GM19035 (cell line): Measurements from ENCODE around the gene CDC34.

Experiments used
- ATAC-seq: cut with Tn5 transposase; IDR thresholded peaks from one replicate; pipeline ENCODE4 v1.9.1; 2021; ENCODE audit not compliant: unreplicated experiment

CDC34 gene

DNA sequence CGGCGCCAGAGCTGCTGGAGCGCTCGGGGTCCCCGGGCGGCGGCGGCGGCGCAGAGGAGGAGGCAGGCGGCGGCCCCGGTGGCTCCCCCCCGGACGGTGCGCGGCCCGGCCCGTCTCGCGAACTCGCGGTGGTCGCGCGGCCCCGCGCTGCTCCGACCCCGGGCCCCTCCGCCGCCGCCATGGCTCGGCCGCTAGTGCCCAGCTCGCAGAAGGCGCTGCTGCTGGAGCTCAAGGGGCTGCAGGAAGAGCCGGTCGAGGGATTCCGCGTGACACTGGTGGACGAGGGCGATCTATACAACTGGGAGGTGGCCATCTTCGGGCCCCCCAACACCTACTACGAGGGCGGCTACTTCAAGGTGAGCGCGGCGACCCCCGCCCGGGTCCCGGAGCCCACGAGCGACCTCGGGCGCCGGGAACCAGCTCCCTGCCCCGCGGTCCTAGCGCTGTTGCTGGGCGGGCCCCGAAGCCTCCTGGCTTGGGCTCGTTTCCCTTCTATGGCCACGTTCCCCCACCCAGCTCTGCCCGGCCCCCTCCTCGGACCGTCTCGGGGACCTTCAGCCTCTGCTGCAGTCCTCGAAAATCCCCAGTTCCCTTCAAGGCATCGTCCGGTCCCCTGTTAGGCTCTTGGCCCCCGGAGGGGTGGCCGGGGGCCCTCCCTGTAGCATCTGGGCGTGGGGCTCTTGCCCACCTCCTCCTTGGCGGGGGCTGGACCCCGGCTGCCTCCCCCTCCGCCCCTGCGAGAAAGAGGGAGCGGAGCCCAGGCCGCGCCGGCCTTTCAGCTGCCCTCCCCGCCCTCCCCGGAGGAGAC lies at the start of gene CDC34:
CDC34 (plus strand) TSS at position 8 of the 808 bp plus-strand sequence; CDS start at position 180, 172 bp downstream.
- peak; percentile 24 for ATAC-seq

GRCh38 chr19:482186-483041 lies 49.1 kb upstream of the CDC34 start:
- no peak for ATAC-seq

DNA sequence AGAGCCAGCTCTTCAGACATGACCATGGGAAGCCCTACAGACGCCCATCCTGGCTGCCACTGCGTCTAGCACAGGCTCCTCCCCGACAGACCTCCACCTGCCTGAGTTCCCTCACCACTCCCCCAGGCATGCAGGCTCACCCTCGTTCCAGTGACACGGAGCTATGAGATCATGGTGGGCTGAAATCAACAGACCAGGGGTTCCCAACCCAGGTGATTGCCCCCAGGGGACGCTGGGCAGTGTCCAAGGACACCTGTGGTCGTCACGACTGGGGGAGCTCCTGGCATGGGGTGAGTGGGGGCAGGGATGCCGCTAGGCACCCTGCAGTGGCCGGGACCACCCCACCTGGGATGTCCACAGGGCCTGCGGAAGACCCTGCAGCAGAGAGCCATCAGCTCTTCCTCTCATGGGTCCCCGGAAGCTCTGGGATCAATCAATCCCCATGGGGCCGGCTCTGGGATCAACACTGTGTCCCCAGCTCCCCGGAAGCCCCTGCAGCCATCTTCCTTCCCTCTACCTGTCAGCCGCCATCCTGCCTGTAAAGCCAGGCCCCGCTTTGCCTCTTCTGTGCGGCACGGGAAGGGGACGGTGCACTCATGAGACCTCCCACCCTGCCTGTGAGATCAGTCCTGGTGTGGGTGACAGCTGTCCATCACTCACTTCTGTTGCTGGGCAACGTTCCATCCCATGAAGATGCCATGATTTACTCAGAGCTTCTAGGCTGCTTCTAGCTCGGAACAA lies 48.1 kb upstream of the CDC34 start:
- ATAC-seq = no peak

- ATAC-seq = no peak
Observed at GRCh38 chr19:484494-484893, 47.1 kb upstream of the CDC34 start.

DNA sequence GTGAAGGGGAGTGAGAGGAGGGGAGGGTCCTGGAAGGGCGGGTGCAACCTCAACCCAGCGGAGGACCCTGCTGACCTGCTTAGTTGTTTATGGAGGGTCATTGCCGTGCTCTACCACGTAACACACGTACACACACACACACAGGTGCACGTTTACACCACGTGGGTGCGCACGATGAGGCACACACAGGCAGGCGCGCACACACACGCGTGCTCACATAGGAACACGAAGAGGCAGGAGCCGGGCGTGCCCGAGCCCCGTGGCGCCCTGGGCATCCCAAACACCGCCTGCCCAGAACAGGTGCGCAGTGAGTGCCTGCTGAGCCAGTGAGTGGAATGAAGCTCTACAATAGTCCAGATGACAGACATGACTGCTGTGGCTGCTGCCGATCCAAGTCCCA lies 46.5 kb upstream of the CDC34 start:
- no peak for ATAC-seq

DNA sequence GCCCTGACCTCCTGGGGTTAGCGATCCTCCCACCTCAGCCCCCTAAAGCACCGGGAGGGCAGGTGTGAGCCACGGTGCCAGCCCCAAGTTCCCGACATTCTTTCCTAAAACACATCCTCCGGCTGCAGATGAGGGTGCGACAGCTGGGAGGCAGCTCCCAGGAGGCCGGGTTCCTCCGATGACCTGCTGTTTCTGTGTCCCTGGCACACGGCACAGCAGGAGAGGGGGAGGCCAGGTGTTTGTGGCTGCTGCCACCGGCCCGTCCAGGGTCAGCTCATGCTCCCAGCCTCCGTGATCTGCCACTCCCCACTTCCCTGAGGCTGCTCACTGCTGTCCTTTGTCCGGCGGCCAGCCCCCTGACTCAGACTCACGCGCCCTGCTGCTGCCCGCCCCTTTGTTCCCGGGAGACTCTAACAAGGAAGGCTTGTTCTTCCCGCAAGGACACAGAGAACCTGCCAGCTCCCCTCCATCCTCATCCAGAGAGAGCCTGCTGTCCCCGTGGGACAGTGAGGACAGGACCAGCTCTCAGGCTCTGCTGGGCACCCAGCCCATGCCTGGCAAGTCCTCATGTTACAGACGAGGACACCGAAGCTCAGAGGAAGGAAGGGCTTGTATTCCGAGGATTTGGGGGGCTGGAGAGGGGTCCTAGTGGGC lies 45.9 kb upstream of the CDC34 start:
- ATAC-seq = no peak

DNA sequence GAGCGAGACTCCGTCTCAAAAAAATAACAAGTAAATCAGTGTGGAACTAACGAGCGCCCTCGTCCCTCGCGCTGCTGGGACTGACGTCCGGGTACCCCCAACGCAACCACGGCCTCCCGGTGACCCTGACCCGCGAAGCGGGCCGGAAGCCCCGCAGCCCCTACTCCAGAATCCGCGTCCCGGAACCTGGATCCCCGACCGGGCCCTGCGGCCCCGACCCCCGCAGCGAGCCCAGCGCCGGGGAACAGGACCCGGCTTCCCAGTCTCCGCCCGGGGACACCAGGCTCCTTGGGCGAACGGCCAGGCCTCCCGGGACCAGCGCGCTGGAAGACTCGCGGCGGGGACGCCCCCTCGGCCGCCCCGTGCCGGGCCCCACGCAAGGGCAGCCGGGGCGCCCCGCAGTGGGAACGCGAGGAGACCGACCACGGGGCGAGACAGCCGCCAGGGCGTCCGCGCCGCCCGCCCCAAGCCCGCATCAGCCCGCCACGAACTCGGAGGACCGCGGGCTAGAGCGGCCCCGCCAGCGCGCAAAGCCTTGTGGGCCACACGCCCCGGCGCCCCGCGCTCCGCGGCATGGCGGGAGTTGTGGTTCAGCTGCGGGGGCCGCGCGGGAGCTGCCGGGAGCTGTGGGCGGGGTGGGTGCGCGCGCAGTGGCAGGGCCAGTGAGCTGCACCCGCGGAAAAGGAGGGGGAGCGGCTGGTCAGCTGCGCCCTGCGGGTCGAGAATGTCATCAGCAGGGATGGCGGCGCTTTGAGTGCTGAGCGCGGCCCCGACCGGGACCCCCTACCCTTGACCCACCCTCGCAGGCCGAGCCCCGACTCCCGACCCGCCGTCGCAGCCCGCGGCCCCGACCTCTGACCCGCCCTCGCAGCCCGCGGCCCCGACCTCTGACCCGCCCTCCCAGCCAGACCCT lies 42.8 kb upstream of the CDC34 start:
- ATAC-seq = peak; percentile 87

DNA sequence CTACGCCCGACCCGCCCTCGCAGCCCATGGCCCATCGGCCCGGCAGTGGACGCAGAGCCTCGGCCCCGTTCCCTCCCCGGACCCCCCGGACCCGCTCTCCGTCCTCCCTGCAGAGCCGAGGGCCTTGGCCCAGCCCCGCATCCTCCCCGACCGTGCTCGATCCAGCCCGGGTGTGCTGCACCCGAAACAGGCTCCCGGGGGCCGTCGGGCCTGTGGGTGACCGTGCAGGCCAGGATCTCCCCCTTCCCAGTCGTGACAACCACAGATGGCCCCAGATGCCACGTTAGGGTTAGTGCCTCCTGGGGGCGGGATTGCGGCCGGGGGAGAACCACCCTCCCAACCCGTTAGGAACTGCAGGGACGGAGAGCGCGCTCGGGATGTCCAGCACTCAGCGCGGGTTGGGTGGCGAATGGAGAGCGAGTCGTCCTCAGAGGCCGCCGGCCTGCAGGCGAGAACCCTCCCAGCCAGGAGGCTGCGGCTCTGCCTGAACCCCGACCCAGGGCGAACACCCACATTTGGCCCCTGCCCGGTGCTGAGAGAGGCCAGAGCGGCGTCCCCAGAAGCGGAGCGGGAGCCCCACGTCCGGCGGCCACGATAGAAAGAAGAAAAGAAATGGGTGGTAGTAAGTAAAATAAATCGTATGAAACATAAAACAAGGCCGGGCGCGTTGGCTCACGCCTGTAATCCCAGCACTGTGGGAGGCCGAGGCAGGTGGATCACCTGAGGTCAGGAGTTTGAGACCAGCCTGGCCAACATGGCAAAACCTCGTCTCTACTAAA lies 42.0 kb upstream of the CDC34 start:
- no peak for ATAC-seq

- no peak for ATAC-seq
Observed at GRCh38 chr19:491146-491741, 40.3 kb upstream of the CDC34 start.

DNA sequence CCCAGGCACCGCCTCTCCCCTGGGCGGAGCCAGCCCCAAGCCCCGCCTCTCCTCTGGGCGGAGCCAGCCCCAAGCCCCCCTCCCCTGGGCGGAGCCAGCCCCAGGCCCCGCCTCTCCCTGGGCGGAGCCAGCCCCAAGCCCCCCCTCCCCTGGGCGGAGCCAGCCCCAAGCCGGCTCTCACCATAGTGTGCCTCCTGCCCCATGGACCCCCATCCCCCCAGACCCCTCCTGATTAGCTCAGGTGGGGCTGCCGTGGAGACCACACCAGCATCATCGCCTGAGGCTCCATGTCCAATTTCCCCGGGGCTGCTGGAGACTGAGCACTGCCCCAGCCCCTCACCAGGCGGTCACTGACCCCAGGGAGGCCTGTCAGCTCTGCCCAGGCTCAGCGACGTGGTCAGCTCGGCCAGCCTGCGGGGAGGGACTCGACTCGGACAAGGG lies 39.4 kb upstream of the CDC34 start:
- no peak for ATAC-seq

DNA sequence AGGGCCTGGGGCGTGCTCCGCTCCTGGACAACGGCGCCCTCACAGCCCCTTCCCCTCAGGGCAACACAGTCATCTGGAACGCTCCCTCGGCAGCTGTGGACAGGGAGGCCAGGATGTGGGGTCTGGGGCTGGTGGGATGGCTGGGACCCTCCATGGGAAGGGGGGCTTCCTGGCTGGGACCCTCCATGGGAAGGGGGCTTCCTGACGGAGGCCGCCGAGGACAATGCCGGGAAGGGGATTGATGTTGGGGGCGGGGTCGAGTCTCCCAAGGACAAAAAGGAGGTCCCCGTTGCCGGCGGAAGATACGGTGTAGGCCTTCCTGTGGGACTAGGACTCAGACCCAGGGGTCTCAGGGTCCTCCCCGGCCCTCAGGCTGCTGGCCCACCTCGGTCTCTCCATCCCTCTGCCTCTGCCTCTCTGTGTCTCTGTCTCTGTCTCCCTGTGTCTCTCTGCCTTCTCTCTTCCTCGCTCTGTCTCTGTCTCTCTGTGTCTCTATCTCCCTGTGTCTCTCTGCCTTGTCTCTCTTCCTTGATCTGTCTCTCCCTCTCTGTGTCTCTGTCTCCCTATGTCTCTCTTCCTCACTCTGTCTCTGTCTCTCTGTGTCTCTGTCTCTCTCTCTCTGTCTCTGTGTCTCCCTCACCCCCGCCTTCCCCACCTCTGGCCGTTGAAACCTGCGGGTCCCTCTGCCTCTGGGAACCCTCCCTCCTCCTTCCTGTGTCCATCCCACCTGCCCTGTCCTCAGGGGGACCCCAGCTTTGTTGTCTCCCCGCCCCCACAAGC lies 38.0 kb upstream of the CDC34 start:
- no peak for ATAC-seq

DNA sequence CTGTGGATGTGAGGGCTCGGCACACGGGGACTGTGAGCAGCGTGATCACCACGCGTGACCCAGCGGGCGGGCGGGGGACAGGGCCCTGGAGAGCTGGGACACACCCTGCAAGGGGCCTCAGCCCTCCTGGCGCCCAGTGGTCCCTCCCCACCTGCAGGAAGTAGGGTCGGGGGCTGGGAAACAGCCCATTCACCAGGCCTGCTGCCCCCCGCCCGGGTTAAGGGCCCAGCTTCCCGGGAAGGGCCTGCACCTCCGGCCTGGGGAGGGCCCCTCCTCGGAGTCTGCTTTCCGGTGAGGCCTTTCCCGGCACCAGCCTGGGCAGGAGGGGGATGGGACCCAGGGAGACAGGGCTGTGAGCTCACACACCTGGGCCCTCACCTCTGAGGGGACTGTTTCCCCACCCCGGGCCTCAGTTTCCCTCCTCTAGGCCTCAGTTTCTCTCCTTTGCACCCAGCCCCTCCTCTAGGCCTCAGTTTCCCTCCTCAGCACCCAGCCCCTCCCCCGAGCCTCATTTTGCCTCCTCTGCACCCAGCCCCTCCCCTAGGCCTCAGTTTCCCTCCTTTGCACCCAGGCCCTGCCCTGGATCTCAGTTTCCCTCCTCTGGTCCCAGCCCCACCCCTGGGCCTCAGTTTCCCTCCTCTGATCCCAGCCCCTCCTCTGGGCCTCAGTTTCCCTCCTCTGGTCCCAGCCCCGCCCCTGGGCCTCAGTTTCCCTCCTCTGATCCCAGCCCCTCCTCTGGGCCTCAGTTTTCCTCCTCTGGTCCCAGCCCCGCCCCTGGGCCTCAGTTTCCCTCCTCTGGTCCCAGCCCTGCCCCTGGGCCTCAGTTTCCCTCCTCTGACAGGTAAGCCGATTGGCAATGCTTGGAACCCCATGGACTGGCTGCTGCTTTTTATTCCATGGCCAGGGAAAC lies 37.1 kb upstream of the CDC34 start:
- ATAC-seq = no peak

DNA sequence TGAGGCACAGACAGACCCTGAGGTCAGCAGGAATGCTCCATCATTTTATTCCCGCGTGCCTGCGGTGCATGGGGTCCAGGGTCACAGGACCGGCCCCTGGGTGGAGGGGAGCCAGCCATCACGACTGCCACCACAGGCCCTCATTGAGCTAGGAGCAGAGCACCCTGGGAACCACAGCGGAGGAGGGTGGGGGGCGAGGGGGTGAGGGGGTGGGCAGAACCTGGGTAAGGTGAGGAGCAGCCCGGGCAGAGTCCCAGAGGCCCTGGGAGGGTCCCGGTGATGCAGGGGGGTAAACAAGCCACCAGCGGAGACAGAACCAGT lies 36.5 kb upstream of the CDC34 start:
- no peak for ATAC-seq

- no peak for ATAC-seq
Observed at GRCh38 chr19:495402-496111, 36.0 kb upstream of the CDC34 start.

GRCh38 chr19:496112-496665 lies 35.4 kb upstream of the CDC34 start, which contains the start of gene MADCAM1:
Gene MADCAM1, plus strand, starts transcription at chr19:496486. Its CDS starts 14 bp downstream, at chr19:496500.
- no peak for ATAC-seq

GRCh38 chr19:496986-497385 lies 34.6 kb upstream of the CDC34 start:
- no peak for ATAC-seq
